SIG-M5 treated with dmso at 0.1 percent for 504 hours (cell line): ENCODE measurements around the gene KRTAP10-3.
"Not testable (repeated sequence)": the region's sequence is repeated elsewhere in the genome, so short reads cannot be mapped to it uniquely, and the experiment has no call there.

Experiments
- DNase-seq: peaks from one replicate; lab custom pipeline; 2025; ENCODE audit not compliant: unreplicated experiment; lab: John Stamatoyannopoulos, UW

The KRTAP10-3 gene

DNA sequence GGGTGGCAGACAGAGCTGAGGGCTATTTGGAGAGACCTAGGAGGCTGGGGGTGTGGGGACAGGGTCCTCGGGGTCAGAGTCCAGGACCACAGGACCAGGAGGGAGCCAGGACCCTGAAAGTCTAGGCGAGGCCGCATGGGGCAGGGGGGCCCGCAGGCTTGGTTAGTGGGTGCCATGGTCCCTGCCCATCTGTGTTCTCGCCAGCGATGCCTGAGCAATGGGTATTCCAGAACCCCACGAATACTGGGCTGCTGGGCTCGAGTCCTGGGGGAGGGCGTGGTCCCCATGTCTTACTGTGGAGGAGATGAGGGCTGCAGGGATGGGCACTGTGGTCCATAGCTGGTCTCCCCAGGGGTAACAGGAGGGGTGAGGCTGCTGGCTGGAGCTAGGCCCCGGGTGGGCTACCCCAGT is 31.7 kb upstream of the KRTAP10-3 start:
- no peak for DNase-seq

DNA sequence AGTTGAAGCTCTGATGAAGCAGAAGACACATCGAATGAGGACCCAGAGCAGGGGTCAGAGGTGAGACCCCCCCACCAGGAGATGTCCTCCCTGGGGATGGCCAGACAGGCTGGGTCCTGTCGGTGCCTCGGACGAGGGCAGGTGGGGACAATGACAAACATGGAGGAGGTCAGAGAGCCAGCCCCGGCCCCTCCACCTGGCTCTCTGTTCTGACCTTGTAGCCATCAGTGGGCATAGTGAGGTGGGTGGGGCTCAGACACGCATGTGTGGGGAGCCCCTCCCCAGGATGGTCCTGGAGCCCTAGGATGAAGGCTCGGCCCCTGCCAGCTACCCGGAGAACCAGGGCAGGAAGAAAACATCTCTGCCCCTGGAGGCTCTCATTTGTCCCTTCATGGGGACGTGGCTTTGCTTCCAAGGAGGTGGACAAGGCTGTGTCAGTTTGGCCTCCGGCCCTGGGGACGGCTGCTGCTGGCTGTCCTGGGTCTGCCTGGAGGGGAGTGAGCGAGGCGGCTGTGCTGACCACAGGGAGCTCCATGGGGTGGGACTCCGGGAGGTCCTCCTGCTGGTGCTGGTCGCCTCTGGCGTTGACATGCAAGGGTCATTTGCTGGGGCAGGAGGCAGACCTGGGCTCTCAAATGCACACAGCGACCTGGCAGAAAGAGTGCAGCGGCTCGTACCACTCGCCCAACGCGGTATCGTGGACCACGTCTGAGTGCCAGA is 31.2 kb upstream of the KRTAP10-3 start:
- no peak for DNase-seq

DNA sequence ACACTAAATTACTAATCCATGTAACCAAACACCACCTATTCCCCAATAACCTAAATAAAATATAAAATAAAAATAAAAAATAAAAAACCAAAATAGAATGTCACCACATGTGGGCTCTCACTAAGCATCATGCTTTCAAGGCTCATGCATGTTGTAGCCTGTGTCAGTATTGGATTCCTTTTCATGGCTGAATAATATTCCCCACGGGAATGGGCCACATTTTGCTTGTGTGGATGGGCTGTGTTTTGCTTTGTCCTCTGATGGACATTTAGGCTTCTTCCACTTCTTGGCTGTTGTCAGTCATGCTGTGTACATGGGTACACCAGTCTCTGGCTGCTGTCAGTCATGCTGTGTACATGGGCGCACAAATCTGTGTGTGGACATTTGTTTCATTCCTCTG is 30.5 kb upstream of the KRTAP10-3 start:
- no peak for DNase-seq

DNA sequence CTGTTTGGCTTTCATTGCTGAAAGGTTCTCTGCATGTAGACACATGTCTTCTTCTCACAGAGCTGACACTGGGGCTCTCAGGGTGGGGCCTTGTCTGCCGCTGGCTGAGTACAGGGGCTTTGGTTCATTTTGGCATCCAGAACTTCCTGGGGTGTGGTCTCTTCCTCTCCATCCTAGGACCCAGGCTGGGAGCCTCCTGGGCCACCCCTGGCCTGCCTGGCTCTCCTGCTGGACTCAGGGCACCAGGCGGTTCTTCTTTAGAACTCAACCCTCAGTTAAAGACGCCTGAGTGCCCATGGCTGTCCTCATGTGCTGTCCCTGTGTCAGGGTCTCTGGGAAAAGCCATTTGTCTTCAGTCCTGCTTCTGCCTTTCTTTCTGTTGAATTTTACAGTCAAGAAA is 27.3 kb upstream of the KRTAP10-3 start:
- DNase-seq, result no peak

DNA sequence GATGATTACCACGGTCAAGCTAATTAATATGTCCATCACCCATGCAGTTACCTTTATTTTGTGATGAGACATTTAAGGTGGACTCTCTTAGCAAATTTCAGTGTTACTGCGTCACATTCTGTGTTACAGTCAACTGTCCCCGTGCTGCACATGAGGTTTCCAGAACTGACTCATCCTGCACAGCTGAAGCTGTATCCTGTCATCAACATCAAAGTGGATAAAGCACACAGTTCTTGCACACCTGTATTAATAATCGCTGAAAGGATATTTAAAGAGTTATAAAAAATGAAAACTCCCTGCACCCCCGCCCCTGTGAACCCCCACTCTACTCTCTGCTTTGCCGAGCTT is 25.2 kb upstream of the KRTAP10-3 start:
- DNase-seq, result no peak

DNA sequence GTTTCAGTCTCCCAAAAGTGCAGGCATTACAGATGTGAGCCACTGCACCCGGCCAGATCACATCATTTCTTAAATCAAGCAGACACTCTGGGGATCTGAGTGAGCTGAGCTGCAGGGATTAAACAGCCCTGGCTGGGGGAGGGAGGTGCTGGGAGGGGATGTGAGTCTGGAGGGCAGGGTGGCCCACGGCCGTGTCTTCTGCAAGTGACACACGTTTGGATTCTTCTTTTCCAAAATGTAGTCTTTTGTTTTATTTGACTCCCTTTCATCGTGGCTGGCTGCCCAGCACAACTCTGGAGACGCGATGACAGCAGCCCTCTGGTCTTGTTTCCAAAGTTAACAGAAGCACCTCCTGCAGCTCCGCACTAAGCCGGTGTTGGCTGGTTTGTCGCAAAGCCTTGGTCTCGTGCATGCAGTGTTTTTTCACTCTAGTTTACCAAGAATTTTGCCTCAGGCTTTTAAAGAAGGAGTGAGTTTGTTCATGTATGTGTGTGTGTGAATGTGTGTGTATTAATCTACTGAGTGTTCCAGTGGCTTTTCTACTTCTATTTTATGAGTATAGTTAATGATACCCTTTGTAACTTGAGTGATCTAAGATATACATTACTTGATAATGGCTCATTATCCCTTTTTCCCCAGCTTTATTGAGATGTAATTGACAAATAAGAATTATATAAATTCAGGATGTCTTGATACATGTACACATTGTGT is 24.6 kb upstream of the KRTAP10-3 start:
- no peak for DNase-seq

DNA sequence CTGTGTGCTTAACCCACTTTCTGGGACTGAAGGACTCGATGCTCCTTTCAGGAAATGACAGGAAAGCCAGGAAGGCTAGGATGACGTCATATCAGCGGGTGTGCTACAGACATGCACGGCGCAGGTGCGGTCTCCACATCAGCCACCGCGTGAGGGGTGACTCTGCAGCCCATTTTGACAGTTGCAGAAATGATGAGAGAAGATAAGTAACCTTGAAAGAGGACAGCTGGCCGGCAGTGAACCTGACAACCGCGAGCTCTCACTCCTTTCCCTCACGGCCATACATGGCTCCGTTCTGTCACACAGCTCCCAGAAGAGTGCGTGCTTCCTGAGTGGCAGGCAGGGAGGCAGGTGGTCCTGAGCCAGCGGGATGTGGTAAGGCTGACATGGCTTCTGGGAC is 23.5 kb upstream of the KRTAP10-3 start:
- no peak for DNase-seq

DNA sequence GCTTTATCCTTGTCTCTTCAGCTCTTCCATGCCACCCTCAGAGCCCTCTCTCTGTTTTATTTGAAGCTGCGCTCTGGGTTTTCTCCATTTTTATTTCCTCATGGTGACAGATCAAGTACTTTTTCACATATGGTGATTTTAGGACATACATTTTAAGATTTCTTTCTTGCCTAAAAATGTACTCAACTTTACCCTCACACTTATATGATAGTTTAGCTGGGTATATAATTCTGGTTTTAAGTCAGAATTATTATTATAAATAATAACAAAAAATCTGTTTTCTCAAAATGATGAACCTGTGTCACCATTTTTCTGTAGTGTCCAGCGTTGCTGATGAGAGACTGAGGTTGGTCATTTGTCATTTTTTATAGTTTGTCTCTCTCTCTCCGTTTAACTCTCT is 22.6 kb upstream of the KRTAP10-3 start:
- no peak for DNase-seq

DNA sequence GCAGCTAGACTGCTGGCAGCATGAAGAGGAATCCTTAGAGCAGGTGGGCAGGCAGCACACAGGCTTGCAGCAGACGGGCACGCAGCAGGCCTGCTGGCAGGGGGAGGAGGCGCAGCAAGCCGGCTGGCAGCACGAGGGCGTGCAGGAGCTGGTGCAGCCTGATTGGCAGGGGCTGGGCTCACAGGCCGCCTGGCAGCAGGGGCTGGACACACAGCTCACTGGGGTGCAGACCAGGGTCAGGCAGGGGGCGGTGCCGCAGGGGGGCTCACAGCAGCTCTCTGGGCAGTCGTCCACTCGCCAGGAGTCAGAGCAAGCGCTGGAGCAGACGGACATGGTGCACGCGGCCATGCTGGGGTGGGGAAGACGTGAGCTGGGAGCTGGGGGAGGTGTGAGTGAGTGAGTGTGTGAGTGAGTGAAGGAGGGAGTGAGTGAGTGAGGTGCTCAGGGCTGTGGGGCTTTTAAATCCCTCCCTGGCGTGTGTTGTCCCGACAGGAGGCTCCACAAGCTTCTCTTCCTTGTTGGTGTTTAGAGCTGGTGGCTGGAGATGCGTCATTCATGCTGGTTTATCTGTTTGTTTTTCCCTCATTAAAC is 21.7 kb upstream of the KRTAP10-3 start, which contains the start of gene KRTAP10-5:
TSS of gene KRTAP10-5 (minus strand) at position 374 of the 591 bp plus-strand sequence. CDS start at position 348, 26 bp downstream.
- DNase-seq, result not testable (repeated sequence)

DNA sequence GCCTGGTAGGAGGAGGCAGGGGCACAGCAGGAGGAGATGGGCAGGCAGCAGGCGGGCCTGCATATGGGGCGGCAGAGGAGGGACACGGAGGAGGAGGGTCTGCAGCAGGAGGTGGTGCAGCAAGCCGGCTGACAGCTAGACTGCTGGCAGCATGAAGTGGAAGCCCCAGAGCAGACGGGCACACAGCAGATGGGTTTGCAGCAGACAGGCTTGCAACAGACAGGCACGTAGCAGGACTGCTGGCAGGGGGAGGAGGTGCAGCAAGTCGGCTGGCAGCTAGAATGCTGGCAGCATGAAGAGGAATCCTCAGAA is 21.2 kb upstream of the KRTAP10-3 start:
- no peak for DNase-seq

DNA sequence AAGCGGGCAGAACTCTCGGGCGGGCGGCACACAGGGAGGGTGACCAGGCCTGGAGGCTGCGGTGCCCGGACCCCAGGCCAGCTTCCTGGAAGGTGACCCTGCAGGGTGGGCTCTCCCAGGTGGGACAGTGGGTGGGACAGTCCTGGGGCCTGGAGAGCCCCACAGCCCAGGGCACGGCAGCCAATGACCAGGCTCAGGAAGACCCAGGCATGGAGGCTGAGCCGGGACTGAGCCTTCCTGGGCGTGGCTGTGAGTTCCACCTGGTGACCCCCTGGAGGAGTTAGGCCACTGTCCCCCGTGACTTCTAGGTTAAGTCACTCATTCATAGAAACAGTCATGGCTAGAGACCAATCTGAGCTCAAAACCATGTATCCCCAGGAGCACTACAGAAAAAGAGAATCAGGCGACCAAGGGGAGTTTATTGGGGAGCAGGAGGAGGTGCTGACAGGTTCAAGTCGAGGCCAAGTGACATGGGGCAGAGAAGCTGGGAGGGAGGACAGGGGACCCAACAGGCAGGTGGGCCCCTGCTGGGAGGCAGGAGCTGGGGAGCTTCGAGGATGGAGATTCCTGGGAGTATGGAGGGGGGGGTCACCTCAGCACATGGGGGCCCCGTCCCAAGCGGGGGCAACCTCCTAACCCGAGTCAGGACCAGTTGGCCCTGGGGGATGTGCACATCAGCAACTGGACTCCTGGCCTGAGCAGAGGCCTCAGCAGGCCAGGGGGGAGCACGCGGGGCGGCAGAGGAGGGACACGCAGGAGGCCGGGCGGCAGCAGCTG is 20.6 kb upstream of the KRTAP10-3 start:
- DNase-seq, result no peak

DNA sequence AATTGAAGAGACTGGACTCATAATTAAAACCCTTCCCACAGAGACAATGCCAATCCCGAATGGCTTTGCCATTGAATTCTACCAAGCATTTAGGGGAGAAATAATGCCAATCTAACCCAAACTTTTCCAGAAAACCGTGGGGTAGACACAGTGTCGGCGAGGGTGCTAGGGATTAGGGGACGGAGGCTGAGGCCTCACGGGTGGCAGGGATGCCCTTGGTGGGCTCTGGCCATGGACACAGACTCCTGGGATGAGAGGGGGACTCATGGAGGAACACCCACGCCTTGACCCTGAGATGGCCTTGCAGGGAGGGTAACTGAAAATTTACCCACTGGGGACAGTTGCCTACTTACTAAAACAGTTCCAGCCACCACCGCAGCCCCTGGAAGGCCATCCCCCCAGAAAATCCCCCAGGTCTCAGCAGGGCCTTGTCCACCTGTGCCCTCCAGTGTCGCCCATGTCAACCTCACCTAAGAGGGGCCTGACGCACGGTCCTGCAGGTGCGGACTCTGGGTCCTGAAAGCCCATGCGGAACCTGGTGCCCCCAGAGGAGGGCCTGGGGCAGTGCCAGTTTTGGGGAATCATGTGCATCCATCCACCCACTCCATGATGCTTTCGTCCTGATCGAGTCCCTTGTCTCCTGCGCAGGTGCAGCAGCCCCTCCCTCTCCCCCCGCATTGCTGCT is 19.9 kb upstream of the KRTAP10-3 start:
- DNase-seq, result no peak

DNA sequence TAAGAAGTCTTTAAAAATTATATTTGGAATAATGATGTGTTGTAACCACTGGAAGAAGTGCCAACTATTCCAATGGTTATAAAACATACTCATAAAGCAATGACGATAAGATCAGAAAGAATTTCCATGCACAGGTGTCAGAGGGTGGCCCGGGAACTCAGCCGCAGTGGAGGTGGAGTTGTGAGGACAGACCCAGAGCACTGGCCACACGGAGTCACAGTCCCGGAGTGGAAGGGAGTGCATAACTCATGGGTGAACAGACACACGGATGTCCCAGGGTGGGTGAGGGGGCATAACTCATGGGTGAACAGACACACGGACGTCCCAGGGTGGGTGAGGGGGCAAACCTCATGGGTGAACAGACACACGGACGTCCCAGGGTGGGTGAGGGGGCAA is 17.4 kb upstream of the KRTAP10-3 start:
- DNase-seq, result no peak

DNA sequence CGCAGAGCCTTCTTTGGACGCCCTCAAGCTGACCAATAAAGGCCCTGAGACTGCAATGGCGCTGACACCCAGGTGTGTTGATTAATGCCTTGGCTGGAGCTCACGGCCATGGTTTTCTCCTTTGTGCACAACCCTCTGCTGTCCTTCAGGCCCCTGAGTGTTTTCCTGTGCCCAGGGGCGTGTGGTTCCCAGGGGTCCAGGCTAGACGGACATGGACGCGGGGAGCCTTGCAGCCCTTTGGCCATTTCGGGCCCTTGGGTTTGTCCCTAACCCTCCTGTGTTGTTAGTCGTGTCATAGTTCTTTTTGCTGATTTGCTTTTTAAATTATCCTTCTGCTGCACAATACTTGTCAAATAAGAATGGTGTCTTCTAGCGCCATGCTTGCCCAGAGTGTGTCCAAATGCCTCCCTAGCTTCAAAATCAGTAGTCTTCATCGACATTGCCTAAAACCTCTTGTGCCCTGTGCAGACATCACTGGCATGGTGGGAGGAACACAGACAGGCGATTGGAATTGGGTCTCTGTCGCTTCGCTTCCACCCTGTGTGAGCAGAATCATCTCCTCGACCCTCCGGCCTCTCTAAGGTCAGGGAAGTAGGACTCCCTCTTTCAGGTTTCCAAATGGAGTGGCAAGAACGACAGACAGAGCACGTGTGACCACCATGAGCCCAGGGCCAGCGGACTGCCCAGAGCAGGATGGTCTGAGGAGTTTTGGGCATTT is 16.9 kb upstream of the KRTAP10-3 start:
- DNase-seq, result no peak

DNA sequence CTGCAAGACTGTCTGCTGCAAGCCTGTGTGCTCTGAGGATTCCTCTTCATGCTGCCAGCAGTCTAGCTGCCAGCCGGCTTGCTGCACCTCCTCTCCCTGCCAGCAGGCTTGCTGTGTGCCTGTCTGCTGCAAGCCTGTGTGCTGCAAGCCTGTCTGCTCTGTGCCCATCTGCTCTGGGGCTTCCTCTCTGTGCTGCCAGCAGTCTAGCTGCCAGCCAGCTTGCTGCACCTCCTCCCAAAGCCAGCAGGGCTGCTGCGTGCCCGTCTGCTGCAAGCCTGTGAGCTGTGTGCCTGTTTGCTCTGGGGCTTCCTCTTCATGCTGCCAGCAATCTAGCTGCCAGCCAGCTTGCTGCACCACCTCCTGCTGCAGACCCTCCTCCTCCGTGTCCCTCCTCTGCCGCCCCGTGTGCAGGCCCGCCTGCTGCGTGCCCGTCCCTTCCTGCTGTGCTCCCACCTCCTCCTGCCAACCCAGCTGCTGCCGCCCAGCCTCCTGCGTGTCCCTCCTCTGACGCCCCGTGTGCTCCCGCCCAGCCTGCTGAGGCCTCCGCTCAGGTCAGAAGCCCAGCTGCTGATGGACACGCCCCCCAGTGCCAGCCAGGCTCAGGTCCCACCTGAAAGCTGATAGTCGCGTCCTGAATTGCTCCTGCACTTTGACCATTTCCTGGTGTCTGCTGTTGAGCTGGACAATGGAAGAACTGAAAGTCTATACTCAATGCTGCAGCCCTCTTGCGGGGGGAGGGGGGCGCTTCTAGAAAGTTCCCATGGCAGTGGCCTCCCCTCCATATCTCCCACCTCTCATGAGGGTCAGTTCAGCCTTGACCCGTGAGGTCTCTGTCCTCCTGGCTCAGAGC is 16.1 kb upstream of the KRTAP10-3 start:
- no peak for DNase-seq

DNA sequence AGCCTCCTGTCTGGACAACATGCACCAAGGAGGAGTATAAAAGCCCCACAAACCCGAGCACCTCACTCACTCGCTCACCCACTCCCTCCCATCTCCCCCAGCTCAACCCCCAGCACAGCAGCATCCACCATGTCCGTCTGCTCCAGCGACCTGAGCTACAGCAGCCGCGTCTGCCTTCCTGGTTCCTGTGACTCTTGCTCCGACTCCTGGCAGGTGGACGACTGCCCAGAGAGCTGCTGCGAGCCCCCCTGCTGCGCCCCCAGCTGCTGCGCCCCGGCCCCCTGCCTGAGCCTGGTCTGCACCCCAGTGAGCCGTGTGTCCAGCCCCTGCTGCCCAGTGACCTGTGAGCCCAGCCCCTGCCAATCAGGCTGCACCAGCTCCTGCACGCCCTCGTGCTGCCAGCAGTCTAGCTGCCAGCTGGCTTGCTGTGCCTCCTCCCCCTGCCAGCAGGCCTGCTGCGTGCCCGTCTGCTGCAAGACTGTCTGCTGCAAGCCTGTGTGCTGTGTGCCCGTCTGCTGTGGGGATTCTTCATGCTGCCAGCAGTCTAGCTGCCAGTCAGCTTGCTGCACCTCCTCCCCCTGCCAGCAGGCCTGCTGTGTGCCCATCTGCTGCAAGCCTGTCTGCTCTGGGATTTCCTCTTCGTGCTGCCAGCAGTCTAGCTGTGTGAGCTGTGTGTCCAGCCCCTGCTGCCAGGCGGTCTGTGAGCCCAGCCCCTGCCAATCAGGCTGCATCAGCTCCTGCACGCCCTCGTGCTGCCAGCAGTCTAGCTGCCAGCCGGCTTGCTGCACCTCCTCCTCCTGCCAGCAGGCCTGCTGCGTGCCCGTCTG is 15.2 kb upstream of the KRTAP10-3 start, which contains the start of gene KRTAP10-4:
TSS of gene KRTAP10-4 (plus strand) at position 100 of the 827 bp plus-strand sequence. CDS start at position 130, 30 bp downstream.
- not testable (repeated sequence) for DNase-seq

DNA sequence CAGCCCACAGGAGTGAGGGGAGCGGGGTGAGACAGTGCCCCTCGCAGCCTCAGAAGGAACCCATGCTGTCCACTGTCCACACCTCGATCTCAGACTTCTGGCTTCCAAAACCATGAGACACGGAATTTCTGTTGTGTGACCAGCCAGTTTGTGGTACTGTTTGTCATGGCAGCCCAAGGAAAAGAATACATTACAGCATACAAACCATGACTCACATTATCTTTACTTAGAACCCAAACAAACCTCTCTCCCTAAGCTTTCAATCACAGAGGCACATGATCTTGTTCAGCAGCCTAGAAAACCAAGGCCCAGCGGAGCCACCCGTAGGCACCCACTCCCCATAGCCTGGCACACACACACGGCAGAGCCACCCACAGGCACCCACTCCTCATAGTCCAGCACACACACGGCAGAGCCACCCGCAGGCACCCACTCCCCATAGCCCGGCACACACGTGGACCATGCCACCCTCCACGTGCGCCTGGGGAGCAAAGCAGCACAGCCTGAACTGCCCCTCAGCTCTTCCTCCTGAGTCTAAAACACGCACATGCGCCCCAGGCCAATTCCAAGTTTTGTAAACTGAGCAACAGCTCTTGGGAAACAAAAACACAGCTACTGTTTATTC is 14.5 kb upstream of the KRTAP10-3 start:
- no peak for DNase-seq
